H1 (cell line): Measurements from ENCODE around the gene BRD7.

ENCODE experiments used
- GABPA ChIP-seq: IDR thresholded peaks from 2 replicates; pipeline ENCODE4 v1.6.1; 2011; ENCODE audit warnings: mild to moderate bottlenecking, low read length, moderate library complexity, borderline replicate concordance; ENCODE audit not compliant: insufficient read depth
- KDM1A ChIP-seq: fragments of 200-600, 300-600 bp; sonication (generic); IDR thresholded peaks from 2 replicates; pipeline ENCODE4 v1.7.1; 2016; ENCODE audit warnings: mild to moderate bottlenecking, low read length, borderline replicate concordance
- POLR2AphosphoS5 ChIP-seq: IDR thresholded peaks from 2 replicates; pipeline ENCODE4 v1.6.1; 2011; ENCODE audit warnings: low read depth, low read length

- TF ChIP-seq GABPA (no peak), KDM1A (no peak), POLR2AphosphoS5 (no peak)
Observed at GRCh38 chr16:50272687-50273381, 96.0 kb downstream of the BRD7 start.
